ENCODE data around the gene HMX1.

Gene HMX1

GRCh38 chr4:8871417-8872401 lies at the start of gene HMX1:
TSS of gene HMX1 (minus strand) at chr4:8871839. CDS start at chr4:8871614, 225 bp downstream.
- no peak for DNase-seq

DNA sequence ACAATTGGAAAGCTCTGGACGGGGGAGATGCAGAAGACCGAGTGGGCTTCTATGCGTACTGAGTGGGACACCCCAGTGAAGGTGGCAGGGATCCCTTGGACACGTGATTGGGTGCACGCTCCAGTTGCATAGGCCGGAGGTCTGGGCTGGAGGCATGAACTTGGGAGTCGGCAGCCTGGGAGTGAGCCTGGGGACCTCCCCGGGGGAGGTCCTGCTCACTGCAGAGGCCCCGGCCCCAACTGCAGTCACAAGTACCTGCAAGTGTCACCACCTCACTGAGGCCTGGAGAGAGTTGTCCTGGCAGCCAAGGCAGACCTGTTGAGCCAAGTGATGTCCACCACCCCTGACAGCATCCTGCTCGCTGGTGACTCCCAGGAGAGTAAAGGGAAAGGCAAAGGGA lies 49.3 kb upstream of the HMX1 start:
- DNase-seq, result no peak

DNA sequence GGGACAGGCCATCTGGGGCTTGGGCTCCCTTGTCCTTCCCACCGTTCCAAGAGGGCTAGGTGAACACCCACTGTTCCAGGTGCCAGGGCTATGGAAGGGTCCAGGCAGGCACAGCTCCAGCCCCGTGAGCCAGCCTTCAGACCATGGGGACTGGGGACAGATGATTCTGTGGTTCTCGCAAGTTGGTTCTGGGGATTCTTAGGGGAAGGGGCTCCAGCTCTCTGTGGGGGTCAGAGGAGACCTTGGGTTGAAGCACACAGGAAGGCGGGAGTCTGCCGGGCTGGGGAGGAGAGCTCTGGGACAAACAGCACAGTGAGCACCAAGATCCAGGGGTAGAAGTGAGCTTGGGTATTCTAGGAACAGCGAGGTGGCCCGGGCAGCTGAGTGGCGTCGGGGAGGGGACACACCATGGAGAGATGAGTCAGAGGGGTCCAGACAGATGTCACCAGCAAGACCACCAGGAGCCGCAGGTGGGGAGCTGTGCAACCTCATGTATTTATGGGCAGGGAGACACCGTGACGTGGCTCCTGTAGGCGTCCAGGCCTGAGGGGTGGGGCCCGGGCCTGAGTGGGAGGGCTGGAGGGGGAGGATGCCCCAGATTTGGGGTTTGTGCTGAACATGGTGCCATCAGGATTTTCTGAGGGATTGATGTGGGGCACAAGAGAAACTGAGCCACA lies 48.8 kb upstream of the HMX1 start:
- no peak for DNase-seq

- DNase-seq, result no peak
These were observed 48.1 kb upstream of the HMX1 start for GRCh38 chr4:8919651-8920288.

- no peak for DNase-seq
These were observed 46.5 kb upstream of the HMX1 start for GRCh38 chr4:8917868-8918783.

DNA sequence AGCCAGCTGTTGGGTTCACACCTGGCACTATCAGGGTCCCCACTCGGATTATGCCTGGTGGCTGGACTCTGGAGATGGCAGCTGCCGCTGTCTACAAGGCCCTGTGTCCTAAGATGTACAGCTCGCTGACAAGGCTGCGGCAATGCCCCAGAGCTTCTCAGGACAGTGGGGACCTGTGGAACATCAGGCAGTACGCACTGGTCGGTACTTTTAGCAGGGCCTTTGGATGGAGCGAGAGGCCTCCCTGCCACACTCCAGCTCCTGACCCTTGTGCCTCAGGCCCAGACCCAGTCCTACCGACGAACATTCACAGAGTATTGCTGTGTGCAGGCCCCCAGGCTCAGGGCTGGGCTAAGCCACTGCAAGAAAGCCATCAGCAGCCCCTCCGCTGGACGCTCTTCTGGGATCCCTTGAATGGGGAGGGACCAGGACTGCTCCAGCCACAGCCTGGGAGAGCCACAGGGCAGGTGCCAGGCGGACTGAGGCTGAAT lies 45.7 kb upstream of the HMX1 start:
- DNase-seq, result no peak

DNA sequence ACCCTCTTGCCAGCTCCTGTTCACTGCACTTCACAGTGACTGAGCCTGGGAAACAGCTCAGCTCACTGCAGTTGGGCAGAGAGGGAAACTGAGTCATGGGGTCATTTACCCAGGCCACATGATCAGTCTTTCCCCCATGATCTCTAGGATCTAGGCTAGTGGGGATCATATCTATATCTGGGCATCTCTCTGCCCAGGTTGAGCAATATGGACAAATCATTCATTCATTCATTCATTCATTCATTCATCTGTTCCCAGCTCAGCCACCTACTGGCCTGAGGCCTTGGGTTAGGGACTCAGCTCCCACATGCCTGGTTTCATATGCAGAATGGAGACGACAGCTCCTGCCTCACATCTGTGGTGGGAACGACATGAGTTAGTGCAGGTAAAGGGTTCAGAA lies 45.3 kb upstream of the HMX1 start:
- DNase-seq, result no peak

DNA sequence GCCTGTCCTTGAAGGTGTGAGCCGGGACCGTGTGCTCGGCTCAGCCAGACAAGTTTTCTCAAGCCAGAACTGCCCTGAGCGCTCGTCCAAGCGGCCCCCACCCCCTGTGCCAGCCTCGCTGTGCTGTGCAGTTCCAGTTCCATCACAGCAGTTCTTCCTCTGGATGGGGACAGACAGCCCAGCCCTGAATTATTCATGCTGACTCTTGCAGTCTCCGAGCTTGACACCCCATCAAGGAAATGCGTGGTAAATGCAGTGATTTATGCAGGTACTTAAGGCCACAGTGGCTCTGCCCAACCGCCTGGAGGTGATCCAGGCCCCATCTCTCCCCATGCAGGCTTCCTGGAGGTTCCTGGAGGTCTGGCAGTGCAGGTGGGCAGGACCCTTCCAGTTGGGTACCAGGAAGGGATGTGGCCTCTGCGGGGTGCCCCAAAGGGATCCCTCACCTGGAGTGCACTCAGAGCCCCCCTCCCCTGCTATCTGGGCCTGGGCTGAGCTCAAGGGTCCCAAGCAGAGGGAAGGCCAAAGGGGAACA lies 44.8 kb upstream of the HMX1 start:
- no peak for DNase-seq

DNA sequence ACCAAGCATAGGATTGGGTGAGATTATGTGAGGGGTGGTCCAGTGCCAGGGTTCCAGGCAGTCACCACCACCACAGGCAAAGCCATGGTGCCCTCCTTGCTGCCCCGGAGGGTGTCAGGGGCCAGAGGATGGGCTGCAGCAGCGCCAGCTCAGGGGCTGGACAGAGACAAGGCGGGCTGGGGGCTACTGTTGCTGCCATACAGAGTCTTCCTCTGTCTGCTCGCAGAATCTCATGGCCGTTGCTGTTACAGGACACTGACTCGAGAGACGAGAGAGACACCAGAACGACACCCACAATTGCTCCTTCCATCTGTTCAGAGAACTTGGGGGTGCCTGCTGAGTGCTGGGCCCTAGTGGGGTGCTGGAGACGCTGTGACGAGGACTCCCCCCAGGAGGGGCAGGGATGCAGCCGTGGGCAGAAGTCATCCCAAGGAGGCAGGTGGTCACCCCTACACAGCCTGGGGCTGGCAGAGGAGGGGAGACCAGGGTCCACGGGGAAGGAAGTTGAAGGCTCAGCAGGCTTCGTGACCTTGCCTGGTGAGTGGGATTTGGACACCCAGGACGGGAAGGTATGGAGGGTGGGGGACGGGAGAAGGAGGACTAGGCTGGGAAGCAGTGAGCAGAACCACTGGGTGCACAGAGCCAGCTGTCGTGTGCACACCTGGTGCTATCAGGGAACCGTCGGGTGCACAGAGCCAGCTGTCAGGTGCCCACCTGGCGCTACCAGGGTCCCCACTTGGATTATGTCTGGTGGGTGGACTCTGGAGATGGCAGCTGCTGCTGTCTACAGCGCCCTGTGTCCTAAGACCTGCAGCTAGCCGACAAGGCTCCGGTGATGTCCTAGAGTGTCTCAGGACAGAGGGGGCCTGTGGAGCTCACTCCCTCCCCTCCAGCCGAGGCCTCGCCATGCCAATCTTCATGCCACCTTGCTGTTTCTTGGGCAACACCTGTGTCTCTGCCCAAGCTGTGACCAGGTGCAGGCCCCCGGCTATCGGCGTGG lies 43.9 kb upstream of the HMX1 start:
- DNase-seq, result no peak

- no peak for DNase-seq
These were observed 43.0 kb upstream of the HMX1 start for GRCh38 chr4:8914461-8915171.

- DNase-seq, result no peak
These were observed 42.3 kb upstream of the HMX1 start for GRCh38 chr4:8913858-8914460.

DNA sequence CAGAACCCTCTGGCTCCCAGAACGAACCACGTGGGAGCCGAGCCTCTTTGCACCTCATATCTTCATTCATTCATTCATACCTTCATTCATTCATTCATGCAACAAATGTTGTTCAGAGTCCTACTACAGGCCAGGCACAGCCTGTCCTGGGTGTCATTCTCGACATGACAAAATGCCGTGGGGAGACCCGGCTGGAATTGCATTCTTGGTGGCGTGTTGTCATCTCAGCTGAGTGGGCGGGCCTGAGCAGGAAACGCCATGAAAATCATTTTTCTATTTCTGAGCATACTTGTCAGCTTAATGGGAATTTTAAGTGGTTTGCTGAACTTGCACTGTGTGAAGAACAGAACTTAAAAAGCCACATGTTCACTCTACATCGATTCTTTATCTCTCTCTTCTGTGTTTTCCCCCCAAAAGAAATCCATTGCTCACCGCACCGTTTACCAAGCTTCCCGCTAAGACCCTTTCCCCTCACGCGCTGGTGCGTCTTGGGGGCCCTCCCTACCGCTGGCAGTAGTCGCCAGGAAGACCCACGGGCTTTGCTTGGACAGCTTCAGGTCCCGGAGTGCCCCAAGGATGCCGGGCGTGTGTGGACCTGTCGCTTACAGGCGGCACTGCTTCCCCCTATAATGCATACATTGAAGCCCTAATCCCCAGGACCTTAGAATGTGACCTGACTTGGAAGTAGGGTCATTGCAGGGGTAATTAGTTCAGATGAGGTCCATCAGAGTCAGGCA lies 41.6 kb upstream of the HMX1 start:
- DNase-seq, result no peak

DNA sequence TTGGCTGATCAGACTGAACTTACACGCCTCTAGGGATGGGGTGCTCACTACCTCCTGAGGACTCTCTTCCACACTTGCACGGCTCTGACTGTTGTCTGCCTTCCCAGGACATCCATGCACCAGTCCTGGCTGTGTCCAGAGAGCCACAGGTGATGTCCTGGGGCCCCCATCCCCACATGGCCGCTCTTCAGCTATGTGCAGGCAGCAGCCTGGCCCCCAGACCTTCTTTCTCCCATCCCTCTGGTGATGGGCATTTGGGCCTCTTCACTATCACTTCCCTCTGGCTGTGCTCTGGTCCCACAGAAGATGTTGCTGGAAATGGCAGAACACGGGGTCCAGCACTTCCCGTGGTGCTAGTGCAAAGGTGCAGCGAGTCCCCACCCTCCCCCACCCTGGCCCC lies 40.9 kb upstream of the HMX1 start:
- no peak for DNase-seq

GRCh38 chr4:8912089-8912455 lies 40.4 kb upstream of the HMX1 start:
- no peak for DNase-seq

DNA sequence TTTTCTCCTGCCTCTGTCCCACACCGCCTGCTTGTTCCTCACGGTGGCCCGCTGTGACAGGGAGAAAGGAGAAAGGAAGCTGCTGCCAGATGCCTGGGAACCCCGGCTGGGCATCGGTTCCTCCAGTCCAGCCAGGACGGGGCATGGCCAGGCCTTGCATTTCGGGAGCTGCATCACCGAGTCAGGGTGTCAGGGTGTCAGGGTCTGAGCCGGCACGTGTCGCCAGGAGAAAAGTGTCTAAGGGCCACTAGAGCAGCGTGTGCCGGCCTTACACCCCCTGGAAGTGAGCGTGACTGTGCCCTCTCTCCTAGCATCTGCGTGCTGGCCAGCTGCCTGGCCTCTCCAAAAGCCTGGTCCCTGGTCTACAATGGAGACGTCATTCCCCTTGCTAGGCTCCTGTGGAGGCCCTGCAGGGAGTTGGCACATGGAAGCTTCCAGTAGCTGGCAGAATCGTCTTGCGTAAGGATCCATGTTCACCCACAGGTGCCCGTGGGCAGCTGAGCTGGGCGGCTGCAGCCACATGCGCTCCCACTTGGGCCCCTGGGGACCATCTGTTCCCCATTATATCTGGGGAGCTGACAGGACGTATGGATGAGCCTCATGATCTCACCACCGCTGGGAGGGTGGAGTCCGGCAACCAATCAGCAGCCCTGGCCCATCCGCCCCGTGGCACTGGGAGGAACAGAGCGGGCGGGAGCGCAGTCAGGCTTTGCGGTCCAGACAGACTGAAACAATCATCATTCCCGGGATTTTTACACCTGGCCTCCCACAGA lies 39.9 kb upstream of the HMX1 start:
- DNase-seq, result no peak

- DNase-seq, result no peak
These were observed 39.2 kb upstream of the HMX1 start for GRCh38 chr4:8910822-8911315.

GRCh38 chr4:8910100-8910821 lies 38.6 kb upstream of the HMX1 start:
- no peak for DNase-seq

Data from cerebellar nuclear complex (tissue), 1 donor.